ENCODE results near the gene TOM1L2. TPM values are rescaled to one million over a fixed set of nuclear protein-coding genes. Genes with fewer than 3 reads are reported as not detected.

TOM1L2 gene
- total and polyA plus RNA-seq, 12 donors = 29.6 to 437 (median 67.7) TPM

DNA sequence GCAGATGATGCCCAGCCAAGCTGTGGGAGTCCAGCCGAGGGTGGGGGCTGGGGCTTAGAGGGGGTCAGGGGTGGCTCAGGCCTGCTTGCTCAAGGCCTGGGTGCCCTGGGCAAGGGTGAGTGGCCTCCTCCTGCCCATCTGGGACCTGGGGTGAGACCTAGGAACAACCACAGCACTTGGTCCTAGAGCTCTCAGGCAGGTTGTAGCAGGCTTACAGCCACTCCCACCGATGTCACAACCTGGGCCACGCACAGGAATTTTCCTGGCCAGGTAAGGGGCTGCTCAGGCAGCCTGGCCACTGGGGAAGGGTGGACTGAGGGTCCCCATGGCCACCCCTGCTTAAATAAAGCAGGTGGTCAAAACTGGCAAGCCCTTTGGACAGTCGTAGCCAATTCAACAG lies 129.1 kb downstream of the TOM1L2 start:
- H3K27ac ChIP-seq = peak overlapping the region in 2 of 5 donors; percentile 17 to 98
- TF ChIP-seq, protein P1, sequence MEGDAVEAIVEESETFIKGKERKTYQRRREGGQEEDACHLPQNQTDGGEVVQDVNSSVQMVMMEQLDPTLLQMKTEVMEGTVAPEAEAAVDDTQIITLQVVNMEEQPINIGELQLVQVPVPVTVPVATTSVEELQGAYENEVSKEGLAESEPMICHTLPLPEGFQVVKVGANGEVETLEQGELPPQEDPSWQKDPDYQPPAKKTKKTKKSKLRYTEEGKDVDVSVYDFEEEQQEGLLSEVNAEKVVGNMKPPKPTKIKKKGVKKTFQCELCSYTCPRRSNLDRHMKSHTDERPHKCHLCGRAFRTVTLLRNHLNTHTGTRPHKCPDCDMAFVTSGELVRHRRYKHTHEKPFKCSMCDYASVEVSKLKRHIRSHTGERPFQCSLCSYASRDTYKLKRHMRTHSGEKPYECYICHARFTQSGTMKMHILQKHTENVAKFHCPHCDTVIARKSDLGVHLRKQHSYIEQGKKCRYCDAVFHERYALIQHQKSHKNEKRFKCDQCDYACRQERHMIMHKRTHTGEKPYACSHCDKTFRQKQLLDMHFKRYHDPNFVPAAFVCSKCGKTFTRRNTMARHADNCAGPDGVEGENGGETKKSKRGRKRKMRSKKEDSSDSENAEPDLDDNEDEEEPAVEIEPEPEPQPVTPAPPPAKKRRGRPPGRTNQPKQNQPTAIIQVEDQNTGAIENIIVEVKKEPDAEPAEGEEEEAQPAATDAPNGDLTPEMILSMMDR (IDR thresholded peaks at IDR 0.05) = no peak
- TF ChIP-seq POLR2A (IDR thresholded peaks at IDR 0.05) = no peak
- peaks cover 35 to 44% of the 10 kb centered on the region in 2 donors for H3K4me1 ChIP-seq (replicated peaks in 1 of 2)

DNA sequence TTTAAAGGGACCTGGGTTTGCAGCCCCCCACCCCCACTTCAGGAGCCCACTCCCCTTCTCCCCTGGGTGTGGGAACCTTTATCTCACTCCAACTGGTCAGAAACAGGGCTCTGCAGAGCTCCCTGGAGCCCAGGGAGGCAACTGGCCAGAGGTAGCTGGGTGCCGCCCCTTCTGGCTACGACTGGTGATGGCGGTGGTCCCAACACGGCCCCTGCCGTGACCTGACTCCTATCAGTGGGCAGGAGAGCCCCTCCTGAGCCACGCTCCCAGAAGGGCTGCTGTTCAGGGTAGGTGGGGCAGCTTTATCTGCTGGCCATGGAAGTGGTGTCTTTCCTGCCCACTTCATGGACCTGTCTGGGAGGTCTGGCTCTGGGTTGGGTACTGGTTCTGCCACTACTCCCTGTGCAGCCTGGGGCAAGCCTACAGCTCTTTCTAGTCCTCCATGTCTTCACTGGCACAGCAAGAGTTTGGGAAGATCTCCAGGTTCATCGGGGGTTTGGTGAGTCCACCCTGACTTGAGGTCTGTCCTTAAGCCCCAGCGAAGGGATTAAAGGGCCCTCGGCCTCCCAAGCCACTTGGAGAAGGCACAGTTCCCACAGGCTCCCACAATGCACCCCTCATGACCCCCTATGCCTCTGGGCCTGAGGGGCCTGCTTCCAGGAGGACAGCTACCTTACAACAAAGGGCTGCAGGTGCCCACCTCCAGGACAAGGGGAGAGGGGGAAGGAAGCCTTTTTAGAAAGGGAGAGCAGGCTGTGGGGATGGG lies 129.9 kb downstream of the TOM1L2 start:
- H3K27me3 ChIP-seq = no peaks in the 10 kb centered on the region
- peak overlapping the region; percentile 89 to 100 (median 99) for H3K27ac ChIP-seq
- peak in 1 of 7 donors; percentile 16 for DNase-seq
- H3K4me1 ChIP-seq (replicated peaks in 1 of 2) = peaks cover 43 to 52% of the 10 kb centered on the region in 2 donors
- no peak overlapping the region for H3K4me3 ChIP-seq
- intact Hi-C loops (cut with DNase I) = no loop called here
- TF ChIP-seq, protein P1 (IDR thresholded peaks at IDR 0.05) = no peak
- TF ChIP-seq POLR2A (IDR thresholded peaks at IDR 0.05) = no peak
- H3K36me3 ChIP-seq (replicated peaks in 1 of 2) = peaks cover 0 to 6% of the 10 kb centered on the region in 2 donors
- no peaks in the 10 kb centered on the region for H3K9me3 ChIP-seq (replicated peaks in 1 of 3)
- 65 to 80% (median 69%) methylated on average over 1 to 9 of the region's 9 CpGs for WGBS, 4 donors

More for the DNA sequence above, 129.1 kb downstream of the TOM1L2 start:
- H3K4me3 ChIP-seq = no peak overlapping the region
- DNase-seq = peak in 1 of 7 donors; percentile 15
- no peaks in the 10 kb centered on the region for H3K27me3 ChIP-seq
- peaks cover 0 to 6% of the 10 kb centered on the region in 2 donors for H3K36me3 ChIP-seq (replicated peaks in 1 of 2)
- WGBS, 4 donors = 85 to 88% (median 87%) methylated on average over 3 to 4 of the region's 4 CpGs
- intact Hi-C loops (cut with DNase I) = no loop called here
- no peaks in the 10 kb centered on the region for H3K9me3 ChIP-seq (replicated peaks in 1 of 3)

DNA sequence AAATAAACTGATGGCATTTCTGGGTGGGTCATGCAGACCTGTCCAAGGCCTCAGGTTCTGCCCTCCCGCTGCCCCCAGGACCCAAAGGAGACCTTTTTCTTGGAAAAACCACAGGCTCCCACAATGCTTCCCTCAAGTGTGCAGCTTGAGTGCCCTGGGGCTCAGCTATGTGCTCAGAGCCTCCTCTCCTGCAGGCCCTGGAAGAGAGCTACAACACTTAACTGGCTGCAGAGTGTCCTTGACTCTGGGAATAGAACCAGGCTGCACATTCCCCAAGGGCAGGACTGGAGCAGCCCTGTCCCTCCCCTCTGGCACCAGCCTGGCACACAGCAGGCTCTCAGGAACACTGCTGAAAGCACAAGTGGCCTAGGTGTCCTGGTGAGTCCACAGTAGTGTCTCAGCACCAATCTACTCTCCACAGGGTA lies 130.6 kb downstream of the TOM1L2 start:
- TF ChIP-seq, protein P1 (IDR thresholded peaks at IDR 0.05) = peak in 2 of 6 experiments; percentile 26 to 33
- peak in 1 of 2 donors; percentile 80 for TF ChIP-seq POLR2A (IDR thresholded peaks at IDR 0.05)
- Histone ChIP-seq H3K9me3 (replicated peaks in 1 of 3) (no peaks in the 10 kb centered on the region), H3K4me3 (no peak overlapping the region), H3K27ac (peak overlapping the region; percentile 89 to 100 (median 99)), H3K4me1 (replicated peaks in 1 of 2) (peaks cover 48 to 58% of the 10 kb centered on the region in 2 donors), H3K36me3 (replicated peaks in 1 of 2) (peaks cover 0 to 3% of the 10 kb centered on the region in 2 donors), H3K27me3 (no peaks in the 10 kb centered on the region)
- 53 to 67% (median 58%) methylated on average over 1 of the region's 1 CpG for WGBS, 4 donors
- peak; percentile 69 to 90 (median 82) for DNase-seq
- intact Hi-C loops (cut with DNase I) = no loop called here

DNA sequence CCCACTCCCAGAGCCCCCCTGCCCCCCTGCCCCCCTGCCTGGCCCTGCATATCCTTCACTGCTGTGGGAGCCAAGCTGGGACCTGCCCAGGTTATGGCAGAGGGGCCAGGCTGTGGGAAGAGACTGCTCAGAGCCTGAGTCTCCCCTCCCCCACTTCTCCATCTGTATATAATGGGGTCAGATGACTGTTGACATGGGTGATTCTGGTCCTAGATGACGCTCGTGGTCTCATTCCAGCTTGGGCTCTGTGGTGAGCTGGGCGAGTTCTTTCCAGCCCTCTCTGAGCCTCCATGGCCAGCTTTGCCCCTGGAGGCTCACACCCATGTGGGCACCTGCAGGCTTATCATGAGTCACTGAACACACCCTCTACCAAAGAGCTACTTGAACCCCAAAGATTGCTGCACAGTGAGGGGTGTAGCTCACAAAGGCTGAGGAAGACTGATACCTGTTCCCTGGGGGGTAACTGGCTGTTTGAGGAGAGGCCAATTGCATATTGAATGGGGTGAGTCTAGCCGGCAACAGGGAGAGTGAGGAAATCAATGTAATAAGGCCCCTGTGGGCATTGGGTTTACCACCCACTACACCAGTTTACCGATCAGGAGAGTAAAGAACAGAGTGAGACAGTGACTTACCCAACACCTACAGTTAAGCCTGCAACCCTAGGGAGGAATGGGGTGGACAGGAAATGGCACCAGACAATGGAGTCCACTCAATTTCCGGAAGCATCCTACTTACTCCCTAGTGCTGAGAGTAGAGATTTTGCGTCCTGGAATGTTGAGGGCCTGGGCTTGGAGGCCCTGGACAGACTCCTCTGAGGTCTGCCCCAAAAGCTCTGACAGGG lies 131.2 kb downstream of the TOM1L2 start:
- WGBS, 4 donors = 42 to 61% (median 47%) methylated on average over 4 to 7 of the region's 7 CpGs
- H3K27me3 ChIP-seq = no peaks in the 10 kb centered on the region
- intact Hi-C loops (cut with DNase I) = no loop called here
- peak overlapping the region; percentile 89 to 100 (median 99) for H3K27ac ChIP-seq
- H3K4me3 ChIP-seq = peak overlapping the region in 2 of 4 donors; percentile 27 to 47
- H3K36me3 ChIP-seq (replicated peaks in 1 of 2) = no peaks in the 10 kb centered on the region
- TF ChIP-seq, protein P1 (IDR thresholded peaks at IDR 0.05) = no peak
- TF ChIP-seq POLR2A (IDR thresholded peaks at IDR 0.05) = no peak
- no peaks in the 10 kb centered on the region for H3K9me3 ChIP-seq (replicated peaks in 1 of 3)
- peaks cover 48 to 58% of the 10 kb centered on the region in 2 donors for H3K4me1 ChIP-seq (replicated peaks in 1 of 2)
- peak in 4 of 7 donors; percentile 55 to 77 (median 66) for DNase-seq

Data from adrenal gland (tissue), 12 donors.